Stomach (tissue), 9 donors: Measurements from ENCODE around the gene SLC35G2. TPM values are rescaled to one million over a fixed set of nuclear protein-coding genes. Genes with fewer than 3 reads are reported as not detected.
A peak's percentile ranks its signal among the peaks of the same experiment; 100 is the strongest.

ENCODE experiments used
- DNase-seq, 2 donors: peaks; one replicate each; pipeline versions ENCODE4 v3.0.0 to v3.0.0-alpha.2; 2013 to 2019
- H3K27ac ChIP-seq, 5 donors: fragments of 200-600 bp in 4 of 5; sonication (generic) in 4 of 5; one replicate each; pipeline ENCODE4 v1.5.1; 2013 to 2019; ENCODE audit warnings: mild to moderate bottlenecking in 1 of 5, moderate library complexity in 1 of 5
- H3K27me3 ChIP-seq, 3 donors: fragments of 200-600 bp; sonication (generic); one replicate each; pipeline ENCODE4 v1.5.1; 2017 to 2019; ENCODE audit warnings: mixed run types in 1 of 3
- H3K36me3 ChIP-seq, 4 donors: fragments of 200-600 bp; sonication (generic); 1 replicate in 3 of 4; 2 replicates in 1 of 4; pipeline ENCODE4 v1.5.1; 2016 to 2019
- H3K4me1 ChIP-seq, 4 donors: fragments of 200-600 bp; sonication (generic); one replicate each; pipeline ENCODE4 v1.5.1; 2016 to 2019
- H3K4me3 ChIP-seq, 4 donors: fragments of 200-600 bp; sonication (generic) in 3 of 4; one replicate each; pipeline ENCODE4 v1.5.1; 2016 to 2019; ENCODE audit warnings: mild to moderate bottlenecking in 1 of 4
- H3K9me3 ChIP-seq, 4 donors: fragments of 200-600 bp; sonication (generic); one replicate each; pipeline ENCODE4 v1.5.1; 2016 to 2019
- CTCF ChIP-seq, 7 experiments: fragments of 450-650 bp in 4 of 7; fragments of 200-600 bp in 3 of 7; sonication (generic) in 3 of 7; IDR thresholded peaks; one replicate each; pipeline ENCODE4 v1.5.1; 2016 to 2019; ENCODE audit warnings: antibody characterized with exemption in 7 of 7, control low read depth in 2 of 7, mild to moderate bottlenecking in 1 of 7
- EP300 ChIP-seq: sonication (generic); formaldehyde crosslinking; IDR thresholded peaks from one replicate; pipeline ENCODE4 v1.6.1; 2017; ENCODE audit warnings: antibody characterized with exemption
- POLR2A ChIP-seq, 4 donors: fragments of 450-650 bp; IDR thresholded peaks; one replicate each; pipeline ENCODE4 v1.6.1; 2016; ENCODE audit warnings: antibody characterized with exemption in 4 of 4, control low read depth in 2 of 4, mild to moderate bottlenecking in 1 of 4, moderate library complexity in 1 of 4
- POLR2AphosphoS5 ChIP-seq, 3 donors: sonication (generic); formaldehyde crosslinking; IDR thresholded peaks; one replicate each; pipeline ENCODE4 v1.6.1; 2016; ENCODE audit warnings: antibody characterized with exemption in 3 of 3
- WGBS, 5 donors: extraction: QIAGEN DNeasy Blood & Tissue Kit in 3 of 5; methylation state at CpG; one replicate each; pipeline versions ENCODE4 v1.1.5 to v1.1.7; 2013 to 2018; 5-methylcytosine and 5-hydroxymethylcytosine counted together
- intact Hi-C: fragments of 100-400 bp; cut with DNase I; formaldehyde crosslinking; loops from one replicate; pipeline ENCODE4 v1.15.1; 2023; ENCODE audit warnings: low total_unique reads
- polyA plus RNA-seq, 3 donors: library from polyadenylated mRNA; stranded (reverse); fragments of 200-250 nt; gene quantifications; one replicate each; pipeline ENCODE4 v1.2.3, GENCODE V29; 2013
- total RNA-seq, 5 donors: library from RNA; depleted of rRNA; stranded (reverse); fragments of >200 nt; gene quantifications; one replicate each; pipeline versions ENCODE4 v1.1.0 to v1.2.3, GENCODE V29; 2014 to 2016
- donor health status: healthy with polysubstance abuse.
- donor health status: Bipolar disorder and iron deficiency.
- donor health status: healthy.

The SLC35G2 gene
- total and polyA plus RNA-seq, 8 donors, result 0.45 to 8.3 (median 2.0) TPM; not detected in 1

GRCh38 chr3:136882571-136882970 is 63.6 kb downstream of the SLC35G2 start:
- Histone ChIP-seq H3K36me3 (no peaks in the 10 kb centered on the region), H3K9me3 (no peaks in the 10 kb centered on the region), H3K27ac (no peak overlapping the region), H3K4me3 (no peak overlapping the region), H3K27me3 (no peaks in the 10 kb centered on the region), H3K4me1 (peaks cover 7 to 44% (median 16%) of the 10 kb centered on the region in 4 donors)
- intact Hi-C loops, result no loop called here
- WGBS, 5 donors, result 78 to 94% (median 86%) methylated on average over 1 of the region's 1 CpG
- no peak for DNase-seq
- TF ChIP-seq POLR2AphosphoS5 (IDR thresholded peaks at IDR 0.05), result no peak
- no peak for TF ChIP-seq EP300
- no peak for TF ChIP-seq POLR2A (IDR thresholded peaks at IDR 0.05)
- TF ChIP-seq CTCF (IDR thresholded peaks at IDR 0.05), result no peak

DNA sequence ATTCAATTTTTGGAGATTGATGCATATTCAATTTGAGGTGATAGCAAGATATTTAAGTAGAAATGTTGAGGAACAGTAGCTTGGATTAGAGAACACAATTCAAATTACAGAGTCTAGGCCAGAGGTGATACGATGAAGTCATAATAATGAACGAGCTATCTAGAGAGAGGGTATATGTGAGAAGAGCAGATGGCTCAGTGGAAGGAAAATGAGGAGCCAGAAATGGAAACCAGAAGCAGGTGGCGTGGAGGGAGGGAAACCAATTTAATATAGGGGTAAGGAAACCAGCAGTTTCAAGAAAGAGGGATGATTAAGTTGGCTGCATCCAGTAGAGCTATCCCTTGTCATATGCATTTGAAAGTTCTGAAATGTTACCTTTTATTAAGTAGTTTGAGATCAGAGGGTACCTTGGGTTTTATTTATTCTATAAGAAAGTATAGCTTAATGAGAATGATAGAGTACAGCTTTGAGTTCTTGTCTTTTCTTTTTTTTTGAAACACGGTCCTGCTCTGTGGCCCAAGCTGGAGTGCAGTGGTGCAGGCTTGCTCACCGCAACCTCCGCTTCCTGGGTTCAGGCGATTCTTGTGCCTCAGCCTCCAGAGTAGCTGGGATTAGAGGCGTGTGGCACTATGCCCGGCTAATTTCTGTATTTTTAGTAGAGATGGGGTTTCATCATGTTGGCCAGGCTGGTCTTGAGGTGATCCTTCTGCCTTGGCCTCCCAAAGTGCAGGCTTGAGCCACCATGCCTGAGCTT is 65.2 kb downstream of the SLC35G2 start:
- TF ChIP-seq POLR2AphosphoS5 (IDR thresholded peaks at IDR 0.05), result no peak
- TF ChIP-seq CTCF (IDR thresholded peaks at IDR 0.05), result no peak
- no peak for TF ChIP-seq EP300
- TF ChIP-seq POLR2A (IDR thresholded peaks at IDR 0.05), result no peak
- no peak overlapping the region for H3K4me3 ChIP-seq
- H3K27ac ChIP-seq, result no peak overlapping the region
- 88 to 95% (median 92%) methylated on average over 9 of the region's 9 CpGs for WGBS, 5 donors
- H3K9me3 ChIP-seq, result no peaks in the 10 kb centered on the region
- no peaks in the 10 kb centered on the region for H3K36me3 ChIP-seq
- H3K27me3 ChIP-seq, result no peaks in the 10 kb centered on the region
- peaks cover 7 to 46% (median 16%) of the 10 kb centered on the region in 4 donors for H3K4me1 ChIP-seq
- DNase-seq, result no peak
- intact Hi-C loops, result no loop called here

GRCh38 chr3:136885357-136886213 is 66.7 kb downstream of the SLC35G2 start:
- Histone ChIP-seq H3K36me3 (peaks cover 0 to 5% (median 0%) of the 10 kb centered on the region in 4 donors), H3K4me3 (no peak overlapping the region), H3K9me3 (peaks cover 0 to 4% (median 0%) of the 10 kb centered on the region in 4 donors), H3K27me3 (no peaks in the 10 kb centered on the region), H3K4me1 (peaks cover 7 to 46% (median 16%) of the 10 kb centered on the region in 4 donors), H3K27ac (peak overlapping the region in 1 of 5 donors; percentile 10)
- WGBS, 5 donors, result 58 to 68% (median 63%) methylated on average over 5 of the region's 5 CpGs
- TF ChIP-seq POLR2A (IDR thresholded peaks at IDR 0.05), result no peak
- TF ChIP-seq CTCF (IDR thresholded peaks at IDR 0.05), result no peak
- TF ChIP-seq EP300, result no peak
- no peak for TF ChIP-seq POLR2AphosphoS5 (IDR thresholded peaks at IDR 0.05)
- no peak for DNase-seq
- intact Hi-C loops, result no loop called here

GRCh38 chr3:136889947-136890346 is 71.0 kb downstream of the SLC35G2 start:
- no peaks in the 10 kb centered on the region for H3K27me3 ChIP-seq
- peaks cover 7 to 39% (median 24%) of the 10 kb centered on the region in 4 donors for H3K4me1 ChIP-seq
- H3K9me3 ChIP-seq, result peaks cover 0 to 13% (median 4%) of the 10 kb centered on the region in 4 donors
- DNase-seq, result no peak
- no peak overlapping the region for H3K4me3 ChIP-seq
- TF ChIP-seq POLR2AphosphoS5 (IDR thresholded peaks at IDR 0.05) (no peak), CTCF (IDR thresholded peaks at IDR 0.05) (no peak), EP300 (no peak), POLR2A (IDR thresholded peaks at IDR 0.05) (no peak)
- 62 to 87% (median 86%) methylated on average over 3 to 24 of the region's 24 CpGs for WGBS, 5 donors
- H3K36me3 ChIP-seq, result peaks cover 0 to 5% (median 0%) of the 10 kb centered on the region in 4 donors
- H3K27ac ChIP-seq, result no peak overlapping the region
- intact Hi-C loops, result no loop called here
